B cell (primary cell): ENCODE results near the gene WDR13. TPM values are rescaled to one million over a fixed set of nuclear protein-coding genes. Genes with fewer than 3 reads are reported as not detected.

ENCODE experiments used
- ATAC-seq: fragments of 200-7000 bp; cut with Tn5 transposase; one replicate; pipeline ENCODE4 v1.10.0; 2021; ENCODE audit warnings: low read depth, mild to moderate bottlenecking, moderate number of reproducible peaks, moderate library complexity
- CTCF ChIA-PET: fragments of 350-600 bp; sonication (Branson Sonifier 250); formaldehyde crosslinking; loops from one replicate; lab custom pipeline; 2021; ENCODE audit warnings: antibody characterized with exemption, inconsistent platforms; lab: Charles Lee
- POLR2A ChIA-PET: fragments of 350-600 bp; sonication (Branson Sonifier 250); formaldehyde crosslinking; loops from one replicate; lab custom pipeline; 2021; ENCODE audit warnings: antibody characterized with exemption; lab: Charles Lee
- DNase-seq: peaks from one replicate; pipeline ENCODE4 v3.0.0; 2013
- H2AFZ ChIP-seq: 2 replicates; pipeline ENCODE4 v1.6.1; 2012; ENCODE audit warnings: mild to moderate bottlenecking, low read depth, low read length; ENCODE audit not compliant: insufficient read depth, poor library complexity, severe bottlenecking
- H3K27ac ChIP-seq, 2 donors: 1 replicate in 1 of 2; 2 replicates in 1 of 2; pipeline ENCODE4 v1.5.1; 2012 to 2013; ENCODE audit warnings: low read length in 2 of 2, mild to moderate bottlenecking in 2 of 2, moderate library complexity in 1 of 2
- H3K27me3 ChIP-seq, 4 experiments: fragments of 200-600 bp in 1 of 4; sonication (generic) in 1 of 4; replicated peaks in 1 of 4; 1 replicate in 2 of 4; 2 replicates in 2 of 4; pipeline versions ENCODE4 v1.6.1 to v1.7.0; 2013 to 2016; ENCODE audit warnings: low read length in 3 of 4, mild to moderate bottlenecking in 2 of 4, mixed read lengths in 1 of 4, moderate library complexity in 1 of 4; ENCODE audit not compliant: insufficient read depth in 4 of 4, control insufficient read depth in 3 of 4; ENCODE audit errors: control extremely low read depth in 1 of 4
- H3K36me3 ChIP-seq, 2 experiments: replicated peaks in 1 of 2; 1 replicate in 1 of 2; 2 replicates in 1 of 2; pipeline versions ENCODE4 v1.6.1 to v1.7.1; 2013; ENCODE audit warnings: low read length in 1 of 2; ENCODE audit not compliant: insufficient read depth in 2 of 2, control insufficient read depth in 1 of 2; ENCODE audit errors: control extremely low read depth in 1 of 2, extremely low read depth in 1 of 2
- H3K4me1 ChIP-seq, 2 donors: fragments of 200-600 bp in 1 of 2; sonication (generic) in 1 of 2; 1 replicate in 1 of 2; 2 replicates in 1 of 2; pipeline versions ENCODE4 v1.5.1 to v1.6.1; 2013 to 2017; ENCODE audit warnings: low read length in 2 of 2; ENCODE audit not compliant: control insufficient read depth in 2 of 2, insufficient read depth in 2 of 2
- H3K4me2 ChIP-seq: replicated peaks from 2 replicates; pipeline ENCODE3; 2012; ENCODE audit warnings: mild to moderate bottlenecking, low read depth, low read length; ENCODE audit not compliant: poor library complexity, severe bottlenecking
- H3K4me3 ChIP-seq, 5 experiments: fragments of 200-600 bp in 1 of 5; sonication (generic) in 1 of 5; 1 replicate in 3 of 5; 2 replicates in 2 of 5; pipeline versions ENCODE4 v1.5.1 to v1.7.0; 2011 to 2016; ENCODE audit warnings: low read length in 4 of 5, mild to moderate bottlenecking in 4 of 5, low read depth in 2 of 5, control low read depth in 1 of 5, moderate library complexity in 1 of 5; ENCODE audit not compliant: insufficient read depth in 1 of 5; ENCODE audit errors: control extremely low read depth in 1 of 5, extremely low read depth in 1 of 5
- H3K79me2 ChIP-seq: fragments of 200-600 bp; sonication (generic); one replicate; pipeline ENCODE4 v1.6.0; 2016; ENCODE audit warnings: low read length; ENCODE audit not compliant: control insufficient read depth, insufficient read depth
- H3K9ac ChIP-seq: fragments of 200-600 bp; sonication (generic); 2 replicates; pipeline ENCODE4 v1.6.1; 2017; ENCODE audit warnings: mild to moderate bottlenecking, low read length, moderate library complexity
- H3K9me3 ChIP-seq, 3 donors: one replicate each; pipeline versions ENCODE4 v1.6.1 to v1.7.1; 2013; ENCODE audit warnings: low read length in 2 of 3; ENCODE audit not compliant: control insufficient read depth in 2 of 3, insufficient read depth in 1 of 3; ENCODE audit errors: control extremely low read depth in 1 of 3
- H4K20me1 ChIP-seq: 2 replicates; pipeline ENCODE4 v1.6.0; 2012; ENCODE audit warnings: mild to moderate bottlenecking, low read length; ENCODE audit not compliant: insufficient read depth, control insufficient read depth, poor library complexity, severe bottlenecking
- H3K27ac Mint-ChIP-seq: one replicate; pipeline ENCODE4 v1.8.0; 2021; ENCODE audit warnings: mixed read lengths
- H3K27me3 Mint-ChIP-seq: one replicate; pipeline ENCODE4 v1.8.0; 2021; ENCODE audit warnings: mixed read lengths
- H3K4me1 Mint-ChIP-seq: one replicate; pipeline ENCODE4 v1.8.0; 2021; ENCODE audit warnings: mixed read lengths
- H3K4me3 Mint-ChIP-seq: one replicate; pipeline ENCODE4 v1.8.0; 2021; ENCODE audit warnings: mixed read lengths
- H3K9me3 Mint-ChIP-seq: one replicate; pipeline ENCODE4 v1.8.0; 2022; ENCODE audit warnings: mixed read lengths; ENCODE audit not compliant: insufficient read depth
- CTCF ChIP-seq: fragments of 200-600 bp; IDR thresholded peaks from one replicate; pipeline ENCODE4 v1.8.0; 2022; ENCODE audit warnings: antibody characterized with exemption, mild to moderate bottlenecking
- EZH2 ChIP-seq: IDR thresholded peaks from 2 replicates; pipeline ENCODE4 v1.6.1; 2012; ENCODE audit warnings: borderline replicate concordance, low read depth, mild to moderate bottlenecking, moderate library complexity, low read length; ENCODE audit not compliant: insufficient read depth, poor library complexity, severe bottlenecking
- WGBS: methylation state at CpG from one replicate; pipeline ENCODE4 v1.1.5; 2013; ENCODE audit warnings: missing lambda C conversion rate; ENCODE audit not compliant: insufficient coverage; 5-methylcytosine and 5-hydroxymethylcytosine counted together
- intact Hi-C: fragments of 100-400 bp; cut with micrococcal nuclease; formaldehyde crosslinking; loops from one replicate; pipeline ENCODE4 v1.10.0; 2022
- polyA plus RNA-seq: library from polyadenylated mRNA; depleted of rRNA; stranded (reverse); fragments of >200 nt; gene quantifications from 2 replicates; pipeline ENCODE4 v1.2.3, GENCODE V29; 2012
- total RNA-seq, 2 donors: library from RNA; stranded (reverse); fragments of 120-200 nt in 1 of 2; gene quantifications; 1 replicate in 1 of 2; 2 replicates in 1 of 2; pipeline versions ENCODE4 v1.2.3 to v1.2.4, GENCODE V29; 2013 to 2022

WDR13 gene
- total and polyA plus RNA-seq, 2 donors (not counting 1 experiment from before 2014, with no cell fraction given): 85.1 to 257 TPM

GRCh38 chrX:48631376-48632090 is 34.2 kb downstream of the WDR13 start:
- H3K4me2 ChIP-seq: peak overlapping the region; percentile 46
- H3K27ac Mint-ChIP-seq: peak overlapping the region; percentile 15
- peak; percentile 34 for TF ChIP-seq CTCF
- no peak for TF ChIP-seq EZH2
- H3K36me3 ChIP-seq: no peaks in the 10 kb centered on the region
- peak; percentile 79 for DNase-seq
- no peaks in the 10 kb centered on the region for H3K9me3 ChIP-seq
- peaks cover 4 to 9% of the 10 kb centered on the region in 2 donors for H3K4me1 ChIP-seq
- peak overlapping the region in 1 of 5 experiments; percentile 8 for H3K4me3 ChIP-seq
- H3K27me3 Mint-ChIP-seq: no peaks in the 10 kb centered on the region
- peak overlapping the region; percentile 4 for H3K9ac ChIP-seq
- H3K27ac ChIP-seq: peak overlapping the region in 1 of 2 donors; percentile 6
- no peaks in the 10 kb centered on the region for H3K79me2 ChIP-seq
- H3K9me3 Mint-ChIP-seq: no peaks in the 10 kb centered on the region
- POLR2A ChIA-PET: no interaction called here
- WGBS: 16% methylated on average over 12 of the region's 18 CpGs
- H2AFZ ChIP-seq: peak overlapping the region; percentile 61
- H3K4me3 Mint-ChIP-seq: peak overlapping the region; percentile 34
- CTCF ChIA-PET: interaction anchor here (1.3 kb wide), 2 partner anchors 260 to 315 kb away, joined by 3 read pairs; no protein-coding TSS in a partner anchor
- H3K4me1 Mint-ChIP-seq: peaks cover 8% of the 10 kb centered on the region
- intact Hi-C loops: no loop called here
- no peaks in the 10 kb centered on the region for H4K20me1 ChIP-seq
- no peaks in the 10 kb centered on the region for H3K27me3 ChIP-seq
- ATAC-seq: peak; percentile 82

- peaks cover 8% of the 10 kb centered on the region for H3K4me1 Mint-ChIP-seq
- H3K9me3 Mint-ChIP-seq: no peaks in the 10 kb centered on the region
- ATAC-seq: no peak
- no peak overlapping the region for H3K4me3 ChIP-seq
- intact Hi-C loops: no loop called here
- H3K27ac ChIP-seq: no peak overlapping the region
- DNase-seq: peak; percentile 2
- WGBS: 60% methylated on average over 1 of the region's 10 CpGs
- H3K79me2 ChIP-seq: no peaks in the 10 kb centered on the region
- ChIA-PET POLR2A (interaction anchor here (0.6 kb wide), 1 partner anchor 61 kb away, joined by 3 read pairs; no protein-coding TSS in a partner anchor), CTCF (interaction anchor here (1.3 kb wide), 2 partner anchors 259 to 314 kb away, joined by 3 read pairs; no protein-coding TSS in a partner anchor)
- H3K36me3 ChIP-seq: no peaks in the 10 kb centered on the region
- no peak overlapping the region for H3K9ac ChIP-seq
- no peak overlapping the region for H3K4me3 Mint-ChIP-seq
- TF ChIP-seq EZH2: no peak
- TF ChIP-seq CTCF: no peak
- peak overlapping the region; percentile 61 for H2AFZ ChIP-seq
- peak overlapping the region; percentile 46 for H3K4me2 ChIP-seq
- peaks cover 4 to 9% of the 10 kb centered on the region in 2 donors for H3K4me1 ChIP-seq
- H4K20me1 ChIP-seq: no peaks in the 10 kb centered on the region
- no peaks in the 10 kb centered on the region for H3K9me3 ChIP-seq
- H3K27me3 ChIP-seq: no peaks in the 10 kb centered on the region
- no peak overlapping the region for H3K27ac Mint-ChIP-seq
- no peaks in the 10 kb centered on the region for H3K27me3 Mint-ChIP-seq
Measured at GRCh38 chrX:48632207-48632606, 34.9 kb downstream of the WDR13 start.
